GM04504 (cell line): Measurements from ENCODE around the gene NUP62CL.
"Not testable (repeated sequence)": the region's sequence is repeated elsewhere in the genome, so short reads cannot be mapped to it uniquely, and the experiment has no call there.

ENCODE experiments used
- DNase-seq: peaks from one replicate; pipeline ENCODE4 v3.0.0-alpha.2; 2012; ENCODE audit warnings: low read depth

NUP62CL gene, protein sequence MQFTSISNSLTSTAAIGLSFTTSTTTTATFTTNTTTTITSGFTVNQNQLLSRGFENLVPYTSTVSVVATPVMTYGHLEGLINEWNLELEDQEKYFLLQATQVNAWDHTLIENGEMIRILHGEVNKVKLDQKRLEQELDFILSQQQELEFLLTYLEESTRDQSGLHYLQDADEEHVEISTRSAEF

DNA sequence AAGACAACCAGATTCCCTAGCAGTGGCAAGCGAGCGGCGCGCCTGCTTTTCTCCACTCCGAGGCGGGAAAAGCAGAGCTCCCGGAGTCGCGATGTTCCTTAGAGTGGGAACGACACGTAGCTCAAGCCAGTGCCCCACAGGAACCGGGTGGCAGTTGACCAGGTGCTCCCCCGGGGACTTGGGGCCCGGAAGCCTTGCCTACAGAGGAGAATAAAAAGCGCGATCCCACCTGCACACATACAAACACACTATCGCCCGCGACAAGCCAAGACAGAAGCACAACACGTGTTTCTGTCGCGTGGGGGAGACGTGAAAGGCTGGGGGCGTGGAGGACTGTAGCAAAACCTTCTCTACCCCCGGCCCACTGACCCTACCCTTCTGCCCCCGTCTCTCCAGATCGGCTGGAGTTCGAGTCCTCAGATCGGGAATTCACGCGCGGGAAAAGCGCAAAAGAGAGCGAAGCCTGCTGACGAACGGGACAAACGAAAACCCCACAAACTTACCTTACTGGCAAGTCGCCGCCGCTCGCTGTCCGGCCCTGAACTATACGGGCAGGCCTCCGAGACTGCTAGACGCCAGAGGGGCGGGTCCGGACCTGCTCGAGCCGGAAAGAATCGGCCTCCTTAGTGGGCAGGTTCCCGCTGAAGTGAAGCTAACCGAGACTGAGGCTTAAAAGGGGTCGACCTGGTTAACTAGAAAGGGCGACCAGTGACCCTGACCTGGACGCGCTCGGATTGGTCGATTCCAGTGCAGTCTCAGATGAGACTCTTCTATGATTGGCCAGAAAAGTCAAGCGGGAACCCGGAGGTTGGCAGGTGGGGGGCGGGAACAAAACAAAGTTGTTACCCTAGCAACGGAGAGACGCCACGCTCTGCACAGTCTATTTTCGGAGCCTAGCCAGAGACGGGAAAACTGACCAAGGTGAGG lies at the start of gene NUP62CL, which contains the start of gene DNAAF6:
Gene NUP62CL, minus strand, starts transcription at position 664 of the 927 bp plus-strand sequence. CDS start 31,287 bp downstream, outside the sequence.
Gene DNAAF6, plus strand, starts transcription at position 842 of the 927 bp plus-strand sequence. CDS start 6,265 bp downstream, outside the sequence.
- DNase-seq: no peak

DNA sequence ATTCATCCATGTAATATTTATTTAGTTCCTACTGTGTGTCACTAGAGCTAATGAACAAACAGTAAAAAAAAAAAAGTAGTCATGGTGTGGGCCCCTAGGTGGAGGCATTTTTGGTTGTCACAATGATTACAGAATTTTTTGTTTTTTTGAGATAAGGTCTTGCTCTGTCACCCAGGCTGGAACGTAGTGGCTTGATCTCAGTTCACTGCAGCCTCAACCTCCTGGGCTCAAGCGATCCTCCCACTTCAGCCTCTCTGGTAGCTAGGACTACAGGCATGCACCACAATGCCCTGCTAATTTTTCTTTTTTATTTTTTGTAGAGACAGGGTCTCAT lies 22.2 kb upstream of the NUP62CL start:
- DNase-seq: no peak

DNA sequence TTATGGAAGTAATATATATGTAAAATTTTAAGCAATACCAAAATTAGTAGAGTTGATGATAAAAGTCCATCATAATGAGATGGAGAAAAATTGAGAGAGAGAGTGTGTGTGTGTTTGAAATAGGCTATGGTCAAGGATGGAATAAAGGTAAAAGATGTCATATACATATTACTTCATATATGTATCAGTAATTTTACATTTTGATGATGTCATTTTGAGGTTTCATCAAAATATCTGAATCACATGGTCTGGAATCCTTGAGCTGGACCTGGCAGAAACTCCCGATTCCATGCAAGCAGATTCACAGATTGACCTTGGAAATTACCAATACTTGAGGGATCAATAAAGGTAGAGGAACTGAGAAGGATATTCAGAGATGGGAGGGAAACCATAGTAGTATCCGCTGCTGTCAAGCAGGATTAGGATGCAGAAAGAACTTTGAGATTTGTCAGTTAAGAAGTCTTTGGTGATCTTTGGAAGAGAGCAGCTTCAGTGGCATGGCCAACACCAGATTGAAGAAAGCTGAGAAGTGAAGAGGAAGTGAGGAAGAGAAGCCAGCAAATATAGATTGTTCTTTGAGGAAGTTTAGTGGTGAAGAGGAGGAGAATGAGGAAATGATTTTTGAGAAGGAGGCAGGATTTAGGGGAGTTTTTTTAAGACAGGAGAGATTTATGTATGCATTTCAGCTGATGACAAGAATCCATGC lies 21.7 kb upstream of the NUP62CL start:
- DNase-seq: no peak

DNA sequence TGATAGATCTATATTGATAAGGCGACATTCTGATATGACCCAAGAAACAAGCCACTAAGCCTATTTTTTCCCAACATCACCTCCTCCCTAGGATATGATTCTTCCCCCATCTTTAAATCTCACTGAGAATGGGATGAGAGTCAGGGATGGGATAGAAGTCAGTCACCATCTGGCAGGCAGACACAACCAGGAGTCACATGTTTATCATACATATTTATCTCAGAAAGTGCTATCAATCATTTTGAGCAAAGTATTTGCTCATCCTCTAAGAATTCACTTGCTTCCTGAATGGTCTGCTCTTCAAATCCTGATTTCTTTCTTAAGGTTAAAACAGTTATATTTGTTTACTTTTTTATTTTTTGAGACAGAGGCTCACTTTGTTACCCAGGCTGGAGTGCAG lies 20.5 kb upstream of the NUP62CL start:
- DNase-seq: no peak

DNA sequence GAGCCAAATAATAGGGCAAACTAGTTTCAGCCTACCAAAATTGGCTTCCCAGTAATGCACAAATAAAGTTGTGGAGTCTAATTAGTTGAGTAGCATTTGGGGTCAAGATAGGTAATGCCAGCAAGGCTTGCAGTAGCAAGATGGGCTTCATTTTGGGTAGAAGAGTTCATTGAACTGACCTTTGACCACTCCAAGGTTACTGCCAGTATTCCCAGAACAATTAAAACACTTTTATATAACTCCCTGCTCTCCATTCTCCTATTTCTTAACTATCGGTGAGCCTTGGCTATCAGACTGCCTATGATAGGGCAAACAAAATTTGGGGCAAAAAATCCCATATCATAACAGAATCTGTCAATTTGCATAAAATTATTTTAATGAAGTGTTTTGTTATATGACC lies 7.2 kb upstream of the NUP62CL start:
- no peak for DNase-seq

DNA sequence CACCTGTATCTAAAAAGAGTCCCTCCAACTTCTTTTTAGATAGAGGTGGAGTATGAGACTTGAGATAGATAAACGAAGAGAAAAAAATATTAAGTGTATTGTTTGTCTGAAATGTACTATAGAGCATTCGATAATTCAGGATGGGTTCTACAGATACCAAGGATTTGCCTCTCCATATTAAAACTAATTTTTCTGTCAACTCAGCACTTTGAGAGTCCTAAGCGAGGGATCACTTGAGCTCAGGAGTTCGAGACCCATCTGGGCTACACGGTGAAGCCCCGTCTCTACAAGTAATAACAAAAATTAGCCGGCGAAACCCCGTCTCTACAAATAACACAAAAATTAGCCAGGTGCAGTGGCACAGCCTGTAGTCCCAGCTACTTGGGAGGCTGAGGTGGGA lies 1.7 kb upstream of the NUP62CL start:
- no peak for DNase-seq

DNA sequence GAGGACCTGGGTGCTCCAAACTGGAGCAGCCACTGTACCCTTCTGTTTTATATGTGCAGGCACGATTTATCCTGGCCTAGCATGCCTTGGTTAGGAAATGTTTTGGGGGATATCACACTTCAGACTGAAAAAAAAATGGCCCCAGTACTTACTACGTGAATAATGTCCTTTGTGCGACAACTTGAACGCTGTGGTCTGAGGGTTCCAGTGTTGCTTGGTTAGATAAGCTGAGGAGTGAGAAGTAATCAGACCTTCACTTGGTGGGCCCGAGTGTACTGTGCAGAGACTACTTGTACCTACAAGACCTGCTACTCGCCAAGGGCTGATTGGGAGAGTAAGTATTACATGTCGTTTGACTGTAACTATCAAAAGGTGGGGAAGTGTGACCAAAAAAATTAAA lies 856 bp upstream of the NUP62CL start:
- no peak for DNase-seq

DNA sequence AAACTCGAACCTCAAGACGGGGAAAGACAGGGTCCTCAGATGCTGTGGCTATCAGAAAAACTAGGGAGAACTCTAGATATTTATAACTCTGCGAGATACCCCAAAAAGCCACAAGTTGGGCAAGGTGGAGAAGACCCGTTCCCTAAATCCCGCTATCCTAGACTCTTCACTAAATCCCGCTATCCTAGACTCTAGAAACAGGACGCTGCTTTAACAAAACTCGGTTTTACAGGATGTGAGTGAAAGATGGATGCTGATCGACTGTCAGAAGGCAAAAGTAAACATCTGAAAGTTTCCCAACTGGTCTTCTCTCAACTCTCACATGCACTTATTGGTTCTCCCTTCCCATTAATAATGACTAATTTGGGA lies 448 bp upstream of the NUP62CL start:
- DNase-seq: no peak

DNA sequence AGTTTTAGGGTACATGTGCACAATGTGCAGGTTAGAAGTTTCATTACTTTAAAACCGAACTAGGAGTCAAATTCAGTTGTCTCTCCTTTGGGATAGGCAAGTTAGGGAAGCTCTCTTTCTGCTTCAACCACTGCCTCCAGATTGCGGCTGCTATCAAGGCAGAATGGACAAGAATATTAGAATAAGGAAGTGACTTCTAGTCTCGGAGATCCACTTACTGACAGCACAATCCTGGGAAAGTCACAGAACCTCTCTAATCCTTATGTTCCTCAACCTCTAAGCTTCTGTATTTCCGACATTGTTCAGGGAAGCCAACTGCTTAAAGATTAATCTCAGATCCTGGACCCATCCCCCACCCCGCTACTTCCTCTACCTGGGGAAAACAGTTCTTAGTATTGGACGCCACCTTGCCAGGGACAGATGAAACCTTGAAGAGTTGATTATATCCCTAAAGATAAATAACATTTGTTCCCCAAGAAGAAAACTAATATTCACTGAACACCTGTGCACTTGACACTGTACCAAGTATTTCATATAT lies 2.1 kb downstream of the NUP62CL start:
- no peak for DNase-seq

DNA sequence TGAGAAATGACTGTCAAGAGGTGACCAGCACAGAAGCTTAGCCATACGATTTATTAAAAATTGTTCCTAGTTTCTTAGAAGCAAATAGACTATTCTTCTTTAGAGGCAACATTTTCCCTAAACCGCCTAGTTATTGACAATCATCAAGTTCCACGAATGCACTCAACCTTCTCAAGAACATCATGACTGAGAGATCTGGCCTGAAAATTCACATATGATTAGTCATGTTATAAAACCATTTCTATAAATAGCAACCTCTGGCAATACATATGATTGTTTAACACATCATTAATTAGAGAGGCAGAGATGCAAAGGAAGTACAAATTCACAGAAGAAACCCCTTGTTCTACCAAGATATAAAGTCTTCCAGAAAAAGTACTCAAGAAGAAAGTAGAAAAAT lies 6.7 kb downstream of the NUP62CL start:
- DNase-seq: no peak

DNA sequence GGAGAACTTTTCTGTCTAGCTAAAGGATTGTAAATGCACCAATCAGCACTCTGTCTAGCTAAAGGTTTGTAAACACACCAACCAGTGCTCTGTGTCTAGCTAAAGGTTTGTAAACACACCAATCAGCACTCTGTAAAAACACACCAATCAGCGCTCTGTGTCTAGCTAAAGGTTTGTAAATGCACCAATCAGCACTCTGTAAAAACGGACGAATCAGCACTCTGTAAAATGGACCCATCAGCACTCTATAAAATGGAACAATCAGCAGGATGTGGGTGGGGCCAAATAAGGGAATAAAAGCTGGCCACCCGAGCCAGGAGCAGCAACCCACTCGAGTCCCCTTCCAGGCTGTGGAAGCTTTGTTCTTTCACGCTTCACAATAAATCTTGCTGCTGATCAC lies 8.2 kb downstream of the NUP62CL start:
- not testable (repeated sequence) for DNase-seq

DNA sequence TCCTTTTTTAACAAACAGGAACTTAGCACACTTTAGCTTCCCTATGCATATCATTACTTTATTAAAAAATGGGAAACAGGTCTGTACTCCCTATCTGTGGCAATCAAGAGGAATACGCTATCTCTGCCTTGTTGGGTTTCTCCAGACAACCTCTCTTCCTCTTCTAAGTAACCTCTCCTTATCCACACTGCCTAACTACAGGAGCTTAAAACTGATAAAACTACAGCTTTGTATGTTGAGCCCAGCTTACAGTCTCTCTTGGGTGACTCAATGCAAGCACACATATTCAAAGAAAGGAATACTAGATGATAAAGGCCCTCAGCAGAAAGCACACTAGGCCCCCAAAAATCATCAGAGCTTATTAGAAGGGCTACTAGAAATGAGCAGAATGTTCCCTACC lies 8.9 kb downstream of the NUP62CL start:
- no peak for DNase-seq

DNA sequence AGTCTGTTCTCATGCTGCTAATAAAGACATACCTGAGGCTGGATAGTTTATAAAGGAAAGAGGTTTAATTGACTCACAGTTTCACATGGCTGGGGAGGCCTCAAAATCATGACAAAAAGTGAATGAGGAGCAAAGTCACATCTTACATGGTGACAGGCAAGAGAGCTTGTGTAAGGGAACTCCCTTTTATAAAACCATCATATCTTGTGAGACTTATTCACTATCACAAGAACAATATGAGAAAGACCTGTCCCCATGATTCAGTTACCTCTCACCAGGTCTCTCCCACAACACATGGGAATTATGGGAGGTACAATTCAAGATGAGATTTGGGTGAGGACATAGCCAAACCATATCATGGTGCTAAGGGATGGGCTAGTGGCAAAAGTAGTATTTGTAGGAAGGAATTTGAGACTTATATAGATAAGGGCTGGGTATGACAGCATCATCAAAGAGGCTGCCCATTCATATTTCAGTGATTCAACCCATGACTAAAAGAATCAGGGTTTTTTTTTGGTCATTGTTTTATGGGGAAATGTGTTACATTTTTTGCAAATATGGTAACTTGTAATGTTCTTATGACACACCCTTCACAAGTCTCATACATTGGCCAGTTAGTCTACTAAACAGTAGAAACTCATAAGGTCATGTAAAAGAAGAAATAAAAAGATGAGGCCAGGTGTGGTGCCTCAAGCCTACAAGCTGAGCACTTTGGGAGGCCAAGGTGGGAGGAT lies 34.7 kb downstream of the NUP62CL start:
- no peak for DNase-seq

DNA sequence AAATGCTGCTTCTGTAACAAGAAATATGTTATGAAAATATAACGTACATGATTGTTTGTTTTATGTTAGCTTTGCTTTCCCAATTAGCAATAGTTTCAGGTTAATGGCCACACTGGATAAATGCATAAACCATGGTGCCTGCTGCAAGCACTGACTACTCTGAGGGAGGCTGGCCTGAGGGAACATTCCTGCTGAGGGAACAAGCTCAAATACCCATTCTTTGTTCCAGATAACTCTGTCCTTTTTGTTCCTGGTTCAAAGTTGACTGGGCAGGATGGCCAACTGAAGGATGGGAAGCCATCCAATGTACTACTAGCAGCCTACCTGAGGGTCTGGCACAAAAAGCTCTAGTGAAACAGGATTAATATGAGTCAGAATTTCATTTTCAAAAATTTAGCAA lies 37.5 kb downstream of the NUP62CL start:
- DNase-seq: no peak

DNA sequence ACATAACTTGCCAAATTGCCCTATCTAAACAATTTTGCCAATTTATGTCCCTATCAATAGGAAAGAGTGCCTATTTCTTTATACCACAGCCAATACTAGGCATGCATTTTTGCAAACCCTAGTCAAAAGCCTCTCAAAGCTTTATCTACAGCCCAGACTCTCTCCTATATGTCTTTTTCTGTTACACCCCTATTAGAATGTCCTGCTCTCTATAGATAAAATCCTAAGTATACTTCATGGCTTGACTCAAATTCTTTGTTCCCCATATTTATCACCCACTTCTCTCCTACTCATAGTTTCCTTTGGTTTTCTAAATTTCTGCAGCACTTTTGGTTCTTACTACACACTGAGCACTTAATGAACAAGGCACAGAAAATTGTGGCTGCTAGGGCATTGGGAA lies 38.0 kb downstream of the NUP62CL start:
- DNase-seq: no peak

DNA sequence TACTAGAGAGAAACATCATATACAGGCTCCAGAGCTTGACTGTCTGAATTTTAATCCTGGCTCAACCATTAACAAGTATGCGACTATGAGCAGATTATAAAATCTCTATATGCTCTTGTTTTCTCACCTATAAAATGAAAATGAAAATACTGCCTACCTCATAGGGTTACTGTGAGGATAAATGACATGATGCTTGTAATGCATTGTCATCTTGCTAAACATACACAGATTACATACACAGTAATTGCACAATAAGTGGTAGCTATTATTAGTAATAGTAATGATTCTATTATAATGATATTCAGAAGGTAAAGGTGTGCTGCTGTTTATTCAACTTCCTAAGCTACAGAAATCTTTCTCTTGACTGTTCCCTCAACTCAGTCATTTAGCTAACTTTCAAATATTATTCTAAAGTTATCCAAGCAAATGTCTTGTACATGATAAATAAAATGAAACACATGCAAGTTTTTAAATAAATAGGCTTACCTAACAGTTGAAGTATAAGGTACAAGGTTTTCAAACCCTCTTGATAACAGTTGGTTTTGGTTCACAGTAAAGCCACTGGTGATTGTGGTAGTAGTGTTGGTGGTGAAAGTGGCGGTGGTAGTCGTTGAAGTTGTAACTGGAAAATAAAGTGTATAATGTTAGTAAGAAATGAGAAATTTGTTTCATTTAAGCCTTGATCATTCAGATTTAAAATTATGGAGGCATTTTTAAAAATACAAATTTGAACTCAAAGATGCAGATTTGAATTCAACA lies 38.9 kb downstream of the NUP62CL start:
- no peak for DNase-seq

DNA sequence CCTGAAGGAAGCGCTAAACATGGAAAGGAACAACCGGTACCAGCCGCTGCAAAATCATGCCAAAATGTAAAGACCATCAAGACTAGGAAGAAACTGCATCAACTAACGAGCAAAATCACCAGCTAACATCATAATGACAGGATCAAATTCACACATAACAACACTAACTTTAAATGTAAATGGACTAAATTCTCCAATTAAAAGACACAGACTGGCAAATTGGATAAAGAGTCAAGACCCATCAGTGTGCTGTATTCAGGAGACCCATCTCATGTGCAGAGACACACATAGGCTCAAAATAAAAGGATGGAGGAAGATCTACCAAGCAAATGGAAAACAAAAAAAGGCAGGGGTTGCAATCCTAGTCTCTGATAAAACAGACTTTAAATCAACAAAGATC lies 48.6 kb downstream of the NUP62CL start:
- DNase-seq: not testable (repeated sequence)

DNA sequence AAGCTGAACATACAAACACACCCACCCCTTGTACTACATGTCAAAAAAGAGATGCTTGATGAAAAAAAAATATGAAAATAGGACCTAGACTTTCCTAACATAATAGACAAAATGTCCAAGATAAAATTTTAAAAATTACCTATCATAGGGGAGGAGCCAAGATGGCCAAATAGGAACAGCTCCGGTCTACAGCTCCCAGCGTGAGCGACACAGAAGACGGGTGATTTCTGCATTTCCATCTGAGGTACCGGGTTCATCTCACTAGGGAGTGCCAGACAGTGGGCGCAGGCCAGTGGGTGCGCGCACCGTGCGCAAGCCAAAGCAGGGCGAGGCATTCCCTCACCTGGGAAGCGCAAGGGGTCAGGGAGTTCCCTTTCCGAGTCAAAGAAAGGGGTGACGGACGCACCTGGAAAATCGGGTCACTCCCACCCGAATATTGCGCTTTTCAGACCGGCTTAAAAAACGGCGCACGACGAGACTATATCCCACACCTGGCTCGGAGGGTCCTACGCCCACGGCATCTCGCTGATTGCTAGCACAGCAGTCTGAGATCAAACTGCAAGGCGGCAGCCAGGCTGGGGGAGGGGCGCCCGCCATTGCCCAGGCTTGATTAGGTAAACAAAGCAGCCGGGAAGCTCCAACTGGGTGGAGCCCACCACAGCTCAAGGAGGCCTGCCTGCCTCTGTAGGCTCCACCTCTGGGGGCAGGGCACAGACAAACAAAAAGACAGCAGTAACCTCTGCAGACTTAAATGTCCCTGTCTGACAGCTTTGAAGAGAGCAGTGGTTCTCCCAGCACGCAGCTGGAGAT lies 50.4 kb downstream of the NUP62CL start:
- not testable (repeated sequence) for DNase-seq

DNA sequence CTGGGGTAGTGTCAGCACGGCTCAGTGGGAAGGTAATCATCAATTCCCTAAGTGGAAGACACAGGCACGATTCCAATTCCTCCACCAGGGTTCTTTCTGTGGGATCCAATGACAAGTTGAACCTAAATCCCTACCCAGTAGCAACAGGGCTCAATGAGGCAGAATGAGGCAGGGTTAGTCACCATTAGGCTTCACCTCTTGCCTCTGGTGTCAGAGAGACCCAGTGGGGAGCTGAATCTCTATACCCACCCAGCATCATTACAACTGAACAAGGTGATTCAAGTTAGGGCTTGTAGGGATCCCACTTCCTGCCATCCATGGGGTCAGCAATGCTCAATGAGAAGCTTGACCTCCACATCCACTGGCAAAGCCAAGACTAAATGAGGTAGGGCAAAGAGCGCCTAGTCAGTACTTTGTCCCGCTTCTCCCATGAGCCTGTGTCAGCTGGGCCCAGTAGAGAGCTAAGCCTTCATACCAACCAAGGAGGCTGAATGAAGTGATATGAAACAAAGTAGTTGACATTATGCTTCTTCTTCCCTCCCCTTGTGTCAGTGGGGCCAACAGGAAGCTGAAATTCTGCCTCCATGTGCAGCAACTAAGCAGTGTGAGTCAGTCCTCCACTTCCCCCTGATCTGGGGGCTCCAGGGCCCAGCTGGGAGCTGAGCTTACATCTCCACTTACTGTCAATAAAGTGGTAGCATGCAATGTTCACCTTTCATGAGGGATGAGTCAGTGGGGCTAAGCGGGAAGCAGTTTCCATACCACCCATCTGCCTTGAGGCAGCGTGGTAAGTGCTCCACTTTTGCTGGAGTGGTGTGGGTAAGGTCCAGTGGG lies 51.2 kb downstream of the NUP62CL start:
- no peak for DNase-seq
